OCI-LY3 (cell line): ENCODE results near the gene CXXC5.

Experiments
- H2AFZ ChIP-seq: fragments of 200-600, 300-600 bp; shearing (Covaris generic); 2 replicates; pipeline ENCODE4 v1.6.0; 2014; ENCODE audit warnings: antibody characterized with exemption, low read depth, low read length
- H3K27ac ChIP-seq: fragments of 200-600, 300-600 bp; sonication (generic); 2 replicates; pipeline ENCODE4 v1.5.1; 2014; ENCODE audit warnings: mild to moderate bottlenecking, low read length, moderate library complexity, mixed read lengths
- H3K27me3 ChIP-seq: fragments of 200-600, 300-600 bp; sonication (generic); 2 replicates; pipeline ENCODE4 v1.6.1; 2014; ENCODE audit warnings: low read depth, low read length, mixed read lengths
- H3K36me3 ChIP-seq: fragments of 200-600, 300-600 bp; sonication (generic); replicated peaks from 2 replicates; pipeline ENCODE3; 2014; ENCODE audit warnings: low read depth, low read length, mixed read lengths
- H3K4me1 ChIP-seq: fragments of 300-600, 200-600 bp; sonication (generic); 2 replicates; pipeline ENCODE4 v1.6.1; 2014; ENCODE audit warnings: low read length, mixed read lengths
- H3K4me2 ChIP-seq: fragments of 200-600, 300-600 bp; sonication (generic); 2 replicates; pipeline ENCODE4 v1.6.1; 2014; ENCODE audit warnings: low read length, mixed read lengths
- H3K4me3 ChIP-seq: fragments of 300-600, 200-600 bp; sonication (generic); 2 replicates; pipeline ENCODE4 v1.5.1; 2014; ENCODE audit warnings: antibody characterized with exemption, mild to moderate bottlenecking, low read length, moderate library complexity
- H3K79me2 ChIP-seq: fragments of 300-600, 200-600 bp; shearing (Covaris generic); 2 replicates; pipeline ENCODE4 v1.6.1; 2014; ENCODE audit warnings: mild to moderate bottlenecking, low read length, mixed read lengths
- H3K9ac ChIP-seq: fragments of 300-600, 200-600 bp; shearing (Covaris generic); 2 replicates; pipeline ENCODE4 v1.6.0; 2014; ENCODE audit warnings: mild to moderate bottlenecking, low read length, moderate library complexity
- H3K9me3 ChIP-seq: fragments of 200-600, 300-600 bp; shearing (Covaris generic); 2 replicates; pipeline ENCODE4 v1.6.1; 2014; ENCODE audit warnings: low read length, mixed read lengths; ENCODE audit not compliant: insufficient read depth
- H4K20me1 ChIP-seq: fragments of 200-600, 300-600 bp; sonication (generic); 2 replicates; pipeline ENCODE4 v1.6.1; 2016; ENCODE audit warnings: low read length, mixed read lengths; ENCODE audit not compliant: insufficient read depth
- EZH2phosphoT487 ChIP-seq: fragments of 200-600 bp; shearing (Covaris generic); IDR thresholded peaks from 2 replicates; pipeline ENCODE4 v1.6.1; 2018; ENCODE audit warnings: antibody characterized with exemption, mixed run types, low read depth
- TF ChIP-seq, protein P1 (sequence below): fragments of 200-600, 300-600 bp; sonication (generic); IDR thresholded peaks from 2 replicates; pipeline ENCODE4 v1.5.1; 2014; ENCODE audit warnings: antibody characterized with exemption, low read length, low read depth

CXXC5 gene

DNA sequence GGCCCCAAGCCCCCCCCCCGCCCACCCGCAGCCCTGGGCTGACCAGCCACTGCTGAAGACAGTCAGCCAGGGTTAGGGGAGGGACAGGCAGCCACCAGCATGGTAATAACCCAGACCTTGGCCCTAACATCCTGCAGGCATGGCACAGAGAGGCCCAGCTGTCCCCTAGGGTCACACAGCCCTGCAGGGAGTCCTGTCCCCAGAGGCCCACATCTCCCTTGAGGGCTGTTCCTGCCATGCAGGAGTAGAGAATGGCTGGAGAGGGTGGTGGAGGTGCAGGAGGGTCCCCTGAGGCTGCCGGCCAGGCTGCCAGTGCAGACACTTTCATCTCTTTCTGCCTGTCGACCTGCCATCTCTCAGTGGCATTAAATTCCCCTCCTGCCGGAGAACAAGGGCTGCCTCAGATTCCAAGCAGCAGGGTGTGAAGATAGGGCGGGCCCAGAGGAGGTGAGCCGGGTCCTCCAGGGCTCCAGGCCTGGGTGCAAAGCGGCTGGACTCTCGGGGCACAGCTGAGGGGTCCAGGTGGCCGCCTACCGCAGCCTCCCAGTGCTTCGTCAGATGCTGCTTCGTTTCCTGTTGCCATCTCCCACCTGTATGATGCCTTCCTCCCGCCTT is 40.0 kb downstream of the CXXC5 start:
- Histone ChIP-seq H2AFZ (no peak overlapping the region), H3K27me3 (no peaks in the 10 kb centered on the region), H4K20me1 (no peaks in the 10 kb centered on the region), H3K36me3 (peaks cover 2% of the 10 kb centered on the region), H3K4me2 (no peak overlapping the region), H3K4me1 (peaks cover 20% of the 10 kb centered on the region), H3K4me3 (no peak overlapping the region), H3K79me2 (no peaks in the 10 kb centered on the region), H3K27ac (no peak overlapping the region), H3K9ac (no peak overlapping the region), H3K9me3 (no peaks in the 10 kb centered on the region)
- TF ChIP-seq, protein P1, sequence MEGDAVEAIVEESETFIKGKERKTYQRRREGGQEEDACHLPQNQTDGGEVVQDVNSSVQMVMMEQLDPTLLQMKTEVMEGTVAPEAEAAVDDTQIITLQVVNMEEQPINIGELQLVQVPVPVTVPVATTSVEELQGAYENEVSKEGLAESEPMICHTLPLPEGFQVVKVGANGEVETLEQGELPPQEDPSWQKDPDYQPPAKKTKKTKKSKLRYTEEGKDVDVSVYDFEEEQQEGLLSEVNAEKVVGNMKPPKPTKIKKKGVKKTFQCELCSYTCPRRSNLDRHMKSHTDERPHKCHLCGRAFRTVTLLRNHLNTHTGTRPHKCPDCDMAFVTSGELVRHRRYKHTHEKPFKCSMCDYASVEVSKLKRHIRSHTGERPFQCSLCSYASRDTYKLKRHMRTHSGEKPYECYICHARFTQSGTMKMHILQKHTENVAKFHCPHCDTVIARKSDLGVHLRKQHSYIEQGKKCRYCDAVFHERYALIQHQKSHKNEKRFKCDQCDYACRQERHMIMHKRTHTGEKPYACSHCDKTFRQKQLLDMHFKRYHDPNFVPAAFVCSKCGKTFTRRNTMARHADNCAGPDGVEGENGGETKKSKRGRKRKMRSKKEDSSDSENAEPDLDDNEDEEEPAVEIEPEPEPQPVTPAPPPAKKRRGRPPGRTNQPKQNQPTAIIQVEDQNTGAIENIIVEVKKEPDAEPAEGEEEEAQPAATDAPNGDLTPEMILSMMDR: no peak
- no peak for TF ChIP-seq EZH2phosphoT487

DNA sequence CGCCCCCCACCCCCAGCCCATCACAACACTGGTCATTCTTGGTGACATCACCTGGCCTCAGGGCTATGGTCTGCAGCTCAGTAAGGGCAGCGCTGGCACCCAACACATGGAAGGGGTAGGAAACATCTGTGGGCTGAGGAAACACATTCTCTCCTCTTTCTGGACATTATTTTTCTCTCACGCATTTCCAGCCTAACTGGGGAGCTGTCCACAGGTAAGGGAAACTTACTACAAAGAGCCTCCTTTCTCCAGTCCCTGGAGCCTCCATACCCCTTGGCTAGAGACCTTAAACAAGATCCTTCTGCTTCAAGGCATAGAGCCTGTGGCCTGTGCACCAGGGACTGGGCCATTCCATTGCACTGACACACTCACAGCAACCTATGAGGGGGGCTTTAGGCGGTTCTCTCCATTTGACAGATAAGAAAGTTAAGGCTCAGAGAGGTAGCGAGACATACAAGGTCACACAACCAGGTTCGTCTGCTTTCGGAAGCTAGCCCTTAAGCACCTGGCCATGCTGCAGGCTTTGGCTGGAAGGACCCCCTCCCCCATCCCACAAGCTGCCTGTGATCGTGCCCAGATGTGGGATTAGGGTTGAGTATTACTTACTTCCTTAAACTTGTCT is 40.7 kb downstream of the CXXC5 start:
- Histone ChIP-seq H3K79me2 (no peaks in the 10 kb centered on the region), H3K27ac (no peak overlapping the region), H2AFZ (no peak overlapping the region), H3K4me1 (peaks cover 20% of the 10 kb centered on the region), H3K4me3 (no peak overlapping the region), H3K9ac (no peak overlapping the region), H3K36me3 (no peaks in the 10 kb centered on the region), H3K27me3 (no peaks in the 10 kb centered on the region), H3K4me2 (peak overlapping the region; percentile 46; the same call in 1 of the 2 replicates), H3K9me3 (no peaks in the 10 kb centered on the region), H4K20me1 (no peaks in the 10 kb centered on the region)
- no peak for TF ChIP-seq EZH2phosphoT487
- TF ChIP-seq, protein P1: no peak

DNA sequence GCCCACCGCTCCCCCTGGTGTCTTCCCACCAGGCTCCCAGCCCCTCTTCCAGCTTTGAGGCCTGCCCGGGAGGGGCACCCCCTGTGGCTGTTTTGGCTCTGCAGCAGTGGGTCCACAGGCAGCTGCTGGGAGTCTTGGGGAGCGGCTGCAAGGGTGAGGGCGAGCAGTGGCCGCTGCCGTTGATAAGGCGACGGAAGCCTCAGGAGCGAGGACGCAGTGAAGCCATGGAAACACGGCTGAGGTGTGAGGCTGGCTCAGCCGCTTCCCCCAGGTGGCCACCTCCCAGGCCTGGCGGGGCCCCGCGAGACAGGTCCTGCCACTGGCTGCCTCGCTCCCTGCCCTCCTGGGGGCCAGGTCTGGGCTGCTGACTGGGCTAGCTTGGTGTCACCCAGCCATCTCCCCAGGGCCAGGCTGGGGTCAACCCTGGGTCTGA is 41.5 kb downstream of the CXXC5 start:
- H3K9ac ChIP-seq: no peak overlapping the region
- H3K4me3 ChIP-seq: no peak overlapping the region
- no peak for TF ChIP-seq EZH2phosphoT487
- TF ChIP-seq, protein P1: no peak
- H2AFZ ChIP-seq: no peak overlapping the region
- H3K4me2 ChIP-seq: peak overlapping the region; percentile 46
- no peaks in the 10 kb centered on the region for H3K9me3 ChIP-seq
- peaks cover 20% of the 10 kb centered on the region for H3K4me1 ChIP-seq
- H3K36me3 ChIP-seq: no peaks in the 10 kb centered on the region
- no peaks in the 10 kb centered on the region for H3K27me3 ChIP-seq
- no peak overlapping the region for H3K27ac ChIP-seq
- H3K79me2 ChIP-seq: no peaks in the 10 kb centered on the region
- H4K20me1 ChIP-seq: no peaks in the 10 kb centered on the region

DNA sequence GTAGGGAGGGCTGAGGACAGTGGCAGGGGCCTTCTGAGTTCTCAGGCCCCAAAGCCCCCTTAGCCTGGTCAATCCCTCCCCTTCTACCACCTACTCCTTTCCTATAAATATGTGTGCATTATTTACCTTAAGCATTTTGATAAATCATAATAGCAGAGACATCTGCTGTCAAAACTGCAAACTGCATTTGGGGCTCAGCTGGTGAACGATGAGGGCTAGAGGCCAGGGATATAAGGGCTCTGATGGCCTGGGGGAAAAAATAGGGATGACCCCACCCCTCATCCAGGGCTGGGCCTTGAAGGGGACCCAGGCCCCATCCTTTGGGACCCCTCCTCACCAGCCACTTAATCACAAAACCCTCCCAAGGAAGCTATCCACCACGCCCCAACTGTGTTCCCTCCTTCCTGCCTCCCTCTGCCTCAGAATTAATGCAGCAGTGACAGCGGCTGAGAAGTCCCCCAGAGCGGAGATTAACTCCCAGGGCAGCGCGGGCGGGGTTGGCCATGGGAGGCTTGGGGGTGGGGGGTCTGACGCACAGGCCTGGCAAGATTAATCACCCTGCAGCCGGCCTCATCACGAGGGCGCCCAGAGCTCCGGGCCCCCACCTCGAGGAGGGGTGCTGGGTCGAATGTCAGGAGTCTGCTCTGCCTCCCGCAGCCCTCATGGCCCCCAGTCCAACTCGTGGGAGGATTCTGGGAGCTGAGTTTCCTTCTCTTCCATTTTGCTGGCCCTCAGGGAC is 42.1 kb downstream of the CXXC5 start:
- H3K27me3 ChIP-seq: no peaks in the 10 kb centered on the region
- H3K4me2 ChIP-seq: peak overlapping the region; percentile 46
- no peaks in the 10 kb centered on the region for H3K36me3 ChIP-seq
- peaks cover 20% of the 10 kb centered on the region for H3K4me1 ChIP-seq
- no peak overlapping the region for H3K27ac ChIP-seq
- H3K4me3 ChIP-seq: no peak overlapping the region
- H3K9me3 ChIP-seq: no peaks in the 10 kb centered on the region
- H4K20me1 ChIP-seq: no peaks in the 10 kb centered on the region
- TF ChIP-seq EZH2phosphoT487: no peak
- TF ChIP-seq, protein P1: peak; percentile 60
- no peak overlapping the region for H3K9ac ChIP-seq
- no peaks in the 10 kb centered on the region for H3K79me2 ChIP-seq
- no peak overlapping the region for H2AFZ ChIP-seq
